IMR-90 (cell line): Measurements from ENCODE around the gene ADTRP. TPM values are rescaled to one million over a fixed set of nuclear protein-coding genes. Genes with fewer than 3 reads are reported as not detected.

Experiments used
- ATAC-seq: fragments of 200-7000 bp; cut with Tn5 transposase; 2 replicates; pipeline ENCODE4 v1.9.1; 2020; ENCODE audit warnings: low read depth, mild to moderate bottlenecking, moderate library complexity
- BruUV-seq: library from RNA; stranded (reverse); fragments of 400-500 nt; replicated peaks from 2 replicates; lab custom pipeline; 2021; lab: Mats Ljungman, UMichigan
- CTCF ChIA-PET: fragments of 300-600 bp; formaldehyde crosslinking; extraction: SDS; loops from one replicate; lab custom pipeline; 2021; ENCODE audit warnings: antibody characterized with exemption; lab: Yijun Ruan, JAX
- POLR2A ChIA-PET: fragments of 300-600 bp; sonication (Branson Sonifier 250); formaldehyde crosslinking; loops from one replicate; lab custom pipeline; 2022; ENCODE audit warnings: antibody characterized with exemption; ENCODE audit not compliant: unreplicated experiment; lab: Charles Lee
- DNase-seq: peaks from one replicate; pipeline ENCODE4 v3.0.0; 2013
- H2AFZ ChIP-seq: replicated peaks from 2 replicates; pipeline ENCODE3; 2013; ENCODE audit warnings: low read length, mild to moderate bottlenecking; ENCODE audit not compliant: poor library complexity
- H2AK5ac ChIP-seq: 2 replicates; pipeline ENCODE4 v1.6.1; 2013; ENCODE audit warnings: low read depth, low read length, inconsistent platforms
- H2AK9ac ChIP-seq: replicated peaks from 2 replicates; pipeline ENCODE3; 2013; ENCODE audit warnings: mild to moderate bottlenecking, low read depth, low read length, moderate library complexity; ENCODE audit not compliant: poor library complexity
- H2BK120ac ChIP-seq: 2 replicates; pipeline ENCODE4 v1.6.1; 2013; ENCODE audit warnings: low read depth, low read length, inconsistent platforms
- H2BK15ac ChIP-seq: 3 replicates; pipeline ENCODE4 v1.6.1; 2013; ENCODE audit warnings: low read depth, low read length, inconsistent platforms
- H2BK20ac ChIP-seq: 2 replicates; pipeline ENCODE4 v1.6.1; 2013; ENCODE audit warnings: low read depth, mild to moderate bottlenecking, inconsistent platforms, low read length, moderate library complexity
- H2BK5ac ChIP-seq: 2 replicates; pipeline ENCODE4 v1.6.1; 2013; ENCODE audit warnings: mild to moderate bottlenecking, low read depth, low read length, inconsistent platforms; ENCODE audit not compliant: poor library complexity, severe bottlenecking
- H3K14ac ChIP-seq: replicated peaks from 2 replicates; pipeline ENCODE4 v1.6.1; 2013; ENCODE audit warnings: low read depth, low read length, inconsistent platforms
- H3K18ac ChIP-seq: 2 replicates; pipeline ENCODE4 v1.6.1; 2013; ENCODE audit warnings: low read depth, low read length, control low read depth
- H3K23ac ChIP-seq: 2 replicates; pipeline ENCODE4 v1.6.1; 2013; ENCODE audit warnings: low read depth, low read length, inconsistent platforms
- H3K27ac ChIP-seq: 2 replicates; pipeline ENCODE4 v1.5.1; 2013; ENCODE audit warnings: mild to moderate bottlenecking, control low read depth, low read length; ENCODE audit not compliant: insufficient read depth
- H3K27me3 ChIP-seq: 2 replicates; pipeline ENCODE4 v1.6.1; 2013; ENCODE audit warnings: low read length; ENCODE audit not compliant: control insufficient read depth, insufficient read depth
- H3K36me3 ChIP-seq: 2 replicates; pipeline ENCODE4 v1.6.1; 2013; ENCODE audit warnings: low read length, mixed read lengths; ENCODE audit not compliant: control insufficient read depth, insufficient read depth
- H3K4ac ChIP-seq: 2 replicates; pipeline ENCODE4 v1.6.1; 2013; ENCODE audit warnings: low read depth, low read length, inconsistent platforms
- H3K4me1 ChIP-seq: 2 replicates; pipeline ENCODE4 v1.6.1; 2013; ENCODE audit warnings: low read length, mixed read lengths; ENCODE audit not compliant: control insufficient read depth, insufficient read depth
- H3K4me2 ChIP-seq: 2 replicates; pipeline ENCODE4 v1.6.1; 2013; ENCODE audit warnings: low read depth, mild to moderate bottlenecking, control low read depth, low read length, moderate library complexity
- H3K4me3 ChIP-seq: 2 replicates; pipeline ENCODE4 v1.5.1; 2013; ENCODE audit warnings: low read depth, mild to moderate bottlenecking, control low read depth, low read length, moderate library complexity; ENCODE audit not compliant: insufficient read depth
- H3K56ac ChIP-seq: 2 replicates; pipeline ENCODE4 v1.6.1; 2013; ENCODE audit warnings: low read length, inconsistent platforms; ENCODE audit not compliant: insufficient read depth; ENCODE audit errors: extremely low read depth
- H3K79me1 ChIP-seq, 2 experiments: 2 replicates each; pipeline ENCODE4 v1.6.1; 2013; ENCODE audit warnings: low read length in 2 of 2, inconsistent platforms in 1 of 2, low read depth in 1 of 2
- H3K9ac ChIP-seq: 2 replicates; pipeline ENCODE4 v1.6.1; 2013; ENCODE audit warnings: low read depth, low read length, control low read depth
- H3K9me1 ChIP-seq: 2 replicates; pipeline ENCODE4 v1.6.1; 2013; ENCODE audit warnings: low read length, inconsistent platforms; ENCODE audit not compliant: insufficient read depth
- H3K9me3 ChIP-seq: 2 replicates; pipeline ENCODE4 v1.6.1; 2013; ENCODE audit warnings: low read length; ENCODE audit not compliant: control insufficient read depth, insufficient read depth
- H4K20me1 ChIP-seq: 2 replicates; pipeline ENCODE4 v1.6.1; 2013; ENCODE audit warnings: low read length, inconsistent platforms; ENCODE audit not compliant: insufficient read depth
- H4K5ac ChIP-seq: 2 replicates; pipeline ENCODE4 v1.6.1; 2013; ENCODE audit warnings: mild to moderate bottlenecking, low read depth, low read length, control low read depth
- H4K8ac ChIP-seq, 2 experiments: 2 replicates each; pipeline ENCODE4 v1.6.1; 2013; ENCODE audit warnings: low read depth in 2 of 2, low read length in 2 of 2, control low read depth in 1 of 2, inconsistent platforms in 1 of 2
- H4K91ac ChIP-seq: 2 replicates; pipeline ENCODE4 v1.6.1; 2013; ENCODE audit warnings: low read depth, low read length, inconsistent platforms; ENCODE audit not compliant: insufficient read depth
- CEBPB ChIP-seq: IDR thresholded peaks from 2 replicates; pipeline ENCODE4 v1.6.1; 2012; ENCODE audit warnings: low read depth, low read length, improper control_type of control experiment
- CHD1 ChIP-seq: IDR thresholded peaks from 2 replicates; pipeline ENCODE4 v1.6.1; 2012; ENCODE audit warnings: low read depth, low read length, improper control_type of control experiment
- CTCF ChIP-seq: conservative IDR thresholded peaks from 2 replicates; pipeline ENCODE4 v1.5.1; 2012; ENCODE audit warnings: mild to moderate bottlenecking, low read depth, low read length, improper control_type of control experiment
- ELK1 ChIP-seq: fragments of 150-350 bp; IDR thresholded peaks from 2 replicates; pipeline ENCODE4 v1.6.1; 2016; ENCODE audit warnings: low read depth, mild to moderate bottlenecking, low read length, moderate library complexity, borderline replicate concordance
- FOS ChIP-seq: fragments of 150-350 bp; IDR thresholded peaks from 2 replicates; pipeline ENCODE4 v1.6.1; 2016; ENCODE audit warnings: low read depth, low read length
- MAFK ChIP-seq: IDR thresholded peaks from 2 replicates; pipeline ENCODE4 v1.6.1; 2012; ENCODE audit warnings: low read depth, low read length, improper control_type of control experiment
- MAZ ChIP-seq: IDR thresholded peaks from 2 replicates; pipeline ENCODE4 v1.6.1; 2012; ENCODE audit warnings: low read depth, mild to moderate bottlenecking, low read length, improper control_type of control experiment, moderate library complexity, borderline replicate concordance
- MXI1 ChIP-seq: IDR thresholded peaks from 2 replicates; pipeline ENCODE4 v1.6.1; 2012; ENCODE audit warnings: low read depth, mild to moderate bottlenecking, low read length, moderate library complexity, borderline replicate concordance
- NFE2L2 ChIP-seq: fragments of 150-350 bp; IDR thresholded peaks from 2 replicates; pipeline ENCODE4 v1.6.1; 2016; ENCODE audit warnings: low read depth, mild to moderate bottlenecking, low read length
- POLR2A ChIP-seq: IDR thresholded peaks from 2 replicates; pipeline ENCODE4 v1.6.1; 2012; ENCODE audit warnings: mild to moderate bottlenecking, low read depth, low read length
- RAD21 ChIP-seq: IDR thresholded peaks from 2 replicates; pipeline ENCODE4 v1.6.1; 2012; ENCODE audit warnings: low read length, improper control_type of control experiment
- RCOR1 ChIP-seq: IDR thresholded peaks from 2 replicates; pipeline ENCODE4 v1.6.1; 2012; ENCODE audit warnings: mild to moderate bottlenecking, low read length, improper control_type of control experiment; ENCODE audit not compliant: insufficient replicate concordance
- RFX5 ChIP-seq: IDR thresholded peaks from 2 replicates; pipeline ENCODE4 v1.8.0; 2012; ENCODE audit warnings: low read depth, mild to moderate bottlenecking, low read length, moderate library complexity
- SMC3 ChIP-seq: fragments of 150-350 bp; IDR thresholded peaks from 2 replicates; pipeline ENCODE4 v1.6.1; 2016; ENCODE audit warnings: low read depth, mild to moderate bottlenecking, antibody characterized with exemption, low read length, moderate library complexity
- WGBS, 2 experiments: methylation state at CpG; one replicate each; pipeline versions ENCODE4 v1.1.5 to v1.1.7; 2013; ENCODE audit warnings: missing lambda C conversion rate in 2 of 2; ENCODE audit not compliant: insufficient read length in 1 of 2; ENCODE audit errors: extremely low coverage in 2 of 2; 5-methylcytosine and 5-hydroxymethylcytosine counted together
- dilution Hi-C: fragments of 300-500 bp; cut with HindIII; formaldehyde crosslinking; loops from one replicate; pipeline ENCODE4 v1.14.3; 2018; ENCODE audit warnings: low sequenced_read_pairs; ENCODE audit not compliant: unreplicated experiment
- in situ Hi-C: fragments of 300-500 bp; cut with MboI; formaldehyde crosslinking; loops from 3 replicates; pipeline ENCODE4 v1.14.3; 2019; ENCODE audit warnings: low sequenced_read_pairs, inconsistent platforms, mixed read lengths
- intact Hi-C: fragments of 100-400 bp; cut with micrococcal nuclease; formaldehyde crosslinking; loops from 2 replicates; pipeline ENCODE4 v1.10.0; 2022
- polyA plus RNA-seq, 3 experiments: library from polyadenylated mRNA; depleted of rRNA; stranded (reverse); fragments of >200 nt; gene quantifications; 2 replicates each; pipeline ENCODE4 v1.2.3, GENCODE V29; 2012; ENCODE audit warnings: low replicate concordance in 1 of 3
- total RNA-seq: library from RNA; depleted of rRNA; stranded (reverse); fragments of >200 nt; gene quantifications from 2 replicates; pipeline ENCODE4 v1.2.3, GENCODE V29; 2012

ADTRP gene
- total and polyA plus RNA-seq, 2 of the 4 experiments (the other 2 are of a cell fraction), result 0.50 to 0.72 TPM

GRCh38 chr6:11780097-11780428 lies 1.5 kb upstream of the ADTRP start:
- ATAC-seq, result no peak
- Histone ChIP-seq H3K36me3 (no peaks in the 10 kb centered on the region), H3K4me2 (no peak overlapping the region), H4K8ac (no peak overlapping the region), H3K23ac (no peak overlapping the region), H2BK120ac (no peak overlapping the region), H2AK9ac (no peak overlapping the region), H3K27ac (no peak overlapping the region), H3K4ac (no peak overlapping the region), H3K4me3 (no peak overlapping the region), H3K9me1 (no peaks in the 10 kb centered on the region), H2BK5ac (no peak overlapping the region), H3K18ac (no peak overlapping the region), H2BK20ac (no peak overlapping the region), H3K14ac (no peak overlapping the region), H3K9me3 (no peaks in the 10 kb centered on the region), H3K56ac (no peak overlapping the region), H4K20me1 (no peaks in the 10 kb centered on the region), H2BK15ac (no peak overlapping the region), H3K4me1 (no peaks in the 10 kb centered on the region), H4K91ac (no peak overlapping the region), H3K9ac (no peak overlapping the region), H4K5ac (no peak overlapping the region), H3K27me3 (no peaks in the 10 kb centered on the region), H3K79me1 (no peaks in the 10 kb centered on the region), H2AK5ac (no peak overlapping the region), H2AFZ (no peak overlapping the region)
- intact Hi-C loops (no loop called here), dilution Hi-C loops (no loop called here), in situ Hi-C loops (no loop called here)
- TF ChIP-seq CEBPB (no peak), CTCF (no peak), CHD1 (no peak), MXI1 (no peak), RFX5 (no peak), MAZ (no peak), FOS (no peak), RAD21 (no peak), NFE2L2 (no peak), SMC3 (no peak), POLR2A (no peak), MAFK (no peak), RCOR1 (no peak), ELK1 (no peak)
- no TSS peak for BruUV-seq
- no CpG with 5 or more reads among the region's 2 CpGs for WGBS, 2 experiments
- DNase-seq, result no peak
- ChIA-PET POLR2A (no interaction called here), CTCF (no interaction called here)
